Measurements from ENCODE around the gene FAM161A.

- TF ChIP-seq REST (IDR thresholded peaks at IDR 0.05; ENCODE audit: low read depth) (no peak), TAF1 (IDR thresholded peaks at IDR 0.05; ENCODE audit: low read depth) (no peak), EGR1 (IDR thresholded peaks at IDR 0.05) (no peak)
These were observed 21.5 kb downstream of the FAM161A start for GRCh38 chr2:61832183-61832841.

All from Ishikawa (cell line).